T-cell (primary cell): ENCODE measurements around the gene CREB3L4. TPM values are rescaled to one million over a fixed set of nuclear protein-coding genes. Genes with fewer than 3 reads are reported as not detected.

Experiments
- ATAC-seq, 4 experiments: fragments of 200-7000 bp in 3 of 4; fragments of 150-1000 bp in 1 of 4; cut with Tn5 transposase; replicated peaks in 1 of 4; 1 replicate in 3 of 4; 2 replicates in 1 of 4; pipeline ENCODE4 v1.10.0; 2021; ENCODE audit warnings: moderate library complexity in 3 of 4, mild to moderate bottlenecking in 2 of 4, moderate number of reproducible peaks in 1 of 4
- CTCF ChIA-PET, 2 donors: fragments of 300-600 bp; sonication (Branson Sonifier 250); formaldehyde crosslinking; loops; one replicate each; lab custom pipeline; 2022; ENCODE audit warnings: antibody characterized with exemption in 2 of 2; lab: Charles Lee
- POLR2A ChIA-PET, 2 donors: fragments of 300-600 bp; sonication (Branson Sonifier 250); formaldehyde crosslinking; loops; one replicate each; lab custom pipeline; 2022; ENCODE audit warnings: antibody characterized with exemption in 2 of 2; lab: Charles Lee
- DNase-seq, 35 experiments: peaks; one replicate each; pipeline versions ENCODE4 v3.0.0 to v3.0.0-alpha.2; 2013 to 2023
- H3K27ac ChIP-seq: one replicate; pipeline ENCODE4 v1.5.1; 2013; ENCODE audit warnings: low read length
- H3K27me3 ChIP-seq, 2 experiments: replicated peaks in 1 of 2; 1 replicate in 1 of 2; 2 replicates in 1 of 2; pipeline versions ENCODE4 v1.6.1 to v1.7.0; 2013; ENCODE audit warnings: low read length in 1 of 2, mixed read lengths in 1 of 2; ENCODE audit not compliant: control insufficient read depth in 2 of 2, insufficient read depth in 2 of 2; ENCODE audit errors: extremely low read depth in 1 of 2
- H3K36me3 ChIP-seq, 2 donors: 1 replicate in 1 of 2; 2 replicates in 1 of 2; pipeline versions ENCODE4 v1.6.1 to v1.7.0; 2013; ENCODE audit warnings: low read length in 1 of 2; ENCODE audit not compliant: control insufficient read depth in 2 of 2, insufficient read depth in 1 of 2; ENCODE audit errors: extremely low read depth in 1 of 2
- H3K4me1 ChIP-seq, 2 experiments: 1 replicate in 1 of 2; 2 replicates in 1 of 2; pipeline versions ENCODE4 v1.6.1 to v1.7.0; 2013; ENCODE audit warnings: low read length in 2 of 2, mixed read lengths in 1 of 2; ENCODE audit not compliant: insufficient read depth in 2 of 2, control insufficient read depth in 1 of 2; ENCODE audit errors: extremely low read depth in 1 of 2
- H3K4me3 ChIP-seq, 2 donors: 1 replicate in 1 of 2; 2 replicates in 1 of 2; pipeline versions ENCODE4 v1.5.1 to v1.7.0; 2013; ENCODE audit warnings: mild to moderate bottlenecking in 2 of 2, low read length in 1 of 2, moderate library complexity in 1 of 2; ENCODE audit not compliant: control insufficient read depth in 1 of 2; ENCODE audit errors: extremely low read depth in 1 of 2
- H3K9me3 ChIP-seq: 2 replicates; pipeline ENCODE4 v1.7.0; 2013
- H3K27ac Mint-ChIP-seq, 2 donors: one replicate each; pipeline ENCODE4 v1.8.0; 2020 to 2021; ENCODE audit warnings: mild to moderate bottlenecking in 2 of 2, mixed read lengths in 2 of 2
- H3K27me3 Mint-ChIP-seq, 2 donors: one replicate each; pipeline ENCODE4 v1.8.0; 2021 to 2022; ENCODE audit warnings: mixed read lengths in 2 of 2
- H3K36me3 Mint-ChIP-seq: one replicate; pipeline ENCODE4 v1.8.0; 2021; ENCODE audit warnings: mixed read lengths
- H3K4me1 Mint-ChIP-seq, 3 donors: one replicate each; pipeline ENCODE4 v1.8.0; 2020 to 2022; ENCODE audit warnings: mixed read lengths in 3 of 3, mild to moderate bottlenecking in 1 of 3
- H3K4me3 Mint-ChIP-seq, 3 donors: one replicate each; pipeline ENCODE4 v1.8.0; 2020 to 2022; ENCODE audit warnings: mild to moderate bottlenecking in 3 of 3, mixed read lengths in 3 of 3, moderate library complexity in 3 of 3
- H3K9me3 Mint-ChIP-seq, 3 donors: one replicate each; pipeline ENCODE4 v1.8.0; 2020 to 2022; ENCODE audit warnings: mixed read lengths in 3 of 3
- WGBS: methylation state at CpG from one replicate; pipeline ENCODE4 v1.1.5; 2013; ENCODE audit warnings: missing lambda C conversion rate; ENCODE audit not compliant: insufficient coverage; 5-methylcytosine and 5-hydroxymethylcytosine counted together
- total RNA-seq, 35 experiments: library from RNA in 6 of 35; stranded (reverse) in 6 of 35; fragments of 120-200 nt in 1 of 35; gene quantifications; one replicate each; pipeline versions ENCODE4 v1.2.1 to v1.2.4 and lab custom pipeline; 2013 to 2026

The CREB3L4 gene
- total RNA-seq, 5 donors from 2014 or later (not counting 1 experiment from before 2014, with no cell fraction given) = 3.3 to 9.0 (median 6.3) TPM

GRCh38 chr1:153954826-153955225 lies 12.9 kb upstream of the CREB3L4 start:
- no peak for ATAC-seq
- H3K36me3 ChIP-seq = peaks cover 14 to 54% of the 10 kb centered on the region in 2 donors
- Mint-ChIP-seq H3K4me3 (peak overlapping the region in 1 of 3 donors; percentile 97), H3K36me3 (peaks cover 31% of the 10 kb centered on the region), H3K9me3 (no peaks in the 10 kb centered on the region), H3K27ac (peak overlapping the region in 1 of 2 donors; percentile 36), H3K27me3 (no peaks in the 10 kb centered on the region), H3K4me1 (peaks cover 42 to 58% (median 47%) of the 10 kb centered on the region in 3 donors)
- 100% methylated on average over 1 of the region's 10 CpGs for WGBS
- ChIA-PET POLR2A (no interaction called here), CTCF (interaction anchor here in 1 of 2 donors (0.7 kb wide), 2 partner anchors 23 to 147 kb away, joined by 7 to 8 read pairs; partner anchors contain the start of gene JTB)
- no peaks in the 10 kb centered on the region for H3K9me3 ChIP-seq
- H3K4me1 ChIP-seq = peaks cover 21 to 53% of the 10 kb centered on the region in 2 experiments
- no peak overlapping the region for H3K4me3 ChIP-seq
- DNase-seq = no peak
- no peak overlapping the region for H3K27ac ChIP-seq
- no peaks in the 10 kb centered on the region for H3K27me3 ChIP-seq

GRCh38 chr1:153956997-153957715 lies 10.5 kb upstream of the CREB3L4 start:
- ChIA-PET CTCF (interaction anchor here (0.6 to 1.9 kb wide), 4 partner anchors 9 to 85 kb away, joined by 3 to 7 read pairs (median 4); partner anchors contain the start of genes CREB3L4 (in 1 of the 2) and DENND4B (in 1 of the 2)), POLR2A (interaction anchor here (0.7 to 1.6 kb wide), 4 partner anchors 9 to 149 kb away, joined by 3 to 9 read pairs (median 4); no protein-coding TSS in a partner anchor)
- H3K9me3 Mint-ChIP-seq = no peaks in the 10 kb centered on the region
- Histone ChIP-seq H3K27me3 (no peaks in the 10 kb centered on the region), H3K9me3 (no peaks in the 10 kb centered on the region), H3K4me1 (peaks cover 21 to 53% of the 10 kb centered on the region in 2 experiments), H3K27ac (peak overlapping the region; percentile 89), H3K36me3 (peaks cover 6 to 34% of the 10 kb centered on the region in 2 donors), H3K4me3 (peak overlapping the region; percentile 82 to 95)
- peak overlapping the region; percentile 96 for H3K27ac Mint-ChIP-seq
- WGBS = 15% methylated on average over 4 of the region's 6 CpGs
- ATAC-seq (no peak), DNase-seq (no peak)
- H3K27me3 Mint-ChIP-seq = no peaks in the 10 kb centered on the region
- H3K4me3 Mint-ChIP-seq = peak overlapping the region; percentile 95 to 97 (median 97)
- H3K36me3 Mint-ChIP-seq = peaks cover 18% of the 10 kb centered on the region
- peaks cover 50 to 63% (median 57%) of the 10 kb centered on the region in 3 donors for H3K4me1 Mint-ChIP-seq

- Mint-ChIP-seq H3K4me1 (peaks cover 56 to 67% (median 60%) of the 10 kb centered on the region in 3 donors), H3K27me3 (no peaks in the 10 kb centered on the region), H3K36me3 (peaks cover 15% of the 10 kb centered on the region), H3K4me3 (peak overlapping the region; percentile 95 to 97 (median 97)), H3K9me3 (no peaks in the 10 kb centered on the region), H3K27ac (peak overlapping the region; percentile 96)
- no peaks in the 10 kb centered on the region for H3K9me3 ChIP-seq
- CTCF ChIA-PET = interaction anchor here (0.6 to 1.9 kb wide), 2 partner anchors 10 to 86 kb away, joined by 4 read pairs; partner anchors contain the start of gene CREB3L4 (in 1 of the 2)
- H3K27me3 ChIP-seq = no peaks in the 10 kb centered on the region
- peak overlapping the region; percentile 89 for H3K27ac ChIP-seq
- H3K4me1 ChIP-seq = peaks cover 25 to 56% of the 10 kb centered on the region in 2 experiments
- peak in 27 of 35 experiments; percentile 13 to 74 (median 30) for DNase-seq
- 0% methylated on average over 13 of the region's 13 CpGs for WGBS
- peak overlapping the region; percentile 82 to 95 for H3K4me3 ChIP-seq
- peak; percentile 2 to 25 (median 16) for ATAC-seq
- peaks cover 6 to 28% of the 10 kb centered on the region in 2 donors for H3K36me3 ChIP-seq
- POLR2A ChIA-PET = interaction anchor here in 1 of 2 donors (0.7 kb wide), 1 partner anchor 13 kb away, joined by 3 read pairs; no protein-coding TSS in a partner anchor
Measured at GRCh38 chr1:153957744-153958110, 10.0 kb upstream of the CREB3L4 start.

DNA sequence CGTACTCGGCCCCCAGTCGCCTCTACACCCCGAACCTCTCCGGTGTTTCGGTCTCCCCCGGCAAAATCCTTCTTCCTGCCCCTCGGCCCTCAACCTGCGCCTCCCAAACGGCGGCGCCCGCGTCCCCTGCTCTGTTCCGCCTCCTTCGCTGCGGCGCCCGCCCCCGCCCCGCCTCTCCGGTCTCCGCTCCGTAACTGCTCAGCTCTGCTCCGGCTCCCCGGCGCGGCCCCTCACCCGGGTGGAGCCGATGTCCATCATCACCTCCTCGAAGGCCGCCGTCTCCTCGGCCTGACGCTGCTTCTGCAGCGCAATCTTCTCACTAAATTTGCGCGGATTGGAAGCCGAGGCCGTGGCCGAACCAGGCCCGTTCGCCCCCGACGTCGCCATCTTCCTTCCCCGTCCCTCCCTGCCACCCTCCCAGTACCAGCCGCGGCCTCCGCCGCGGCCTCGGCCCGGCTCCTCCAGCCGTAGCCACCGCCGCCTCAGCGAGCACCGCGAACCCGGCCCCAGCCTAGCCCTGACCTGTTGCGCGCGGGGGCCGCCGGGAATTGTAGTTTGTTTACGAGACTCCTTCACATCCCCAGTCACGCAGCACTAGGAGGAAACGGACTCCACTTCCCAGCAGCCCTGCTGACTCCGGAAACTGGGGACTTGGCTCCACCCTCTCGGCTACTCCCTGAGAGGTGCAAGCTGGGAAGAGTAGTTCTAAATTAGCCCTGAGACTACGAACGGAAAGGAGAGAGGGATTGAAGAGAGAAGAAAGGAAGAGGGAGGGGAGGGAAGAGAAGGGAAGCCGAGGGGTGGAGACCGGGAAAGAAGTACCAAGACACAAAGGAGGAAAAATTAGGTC lies 9.4 kb upstream of the CREB3L4 start, which contains the start of gene CRTC2:
CRTC2 (minus strand) TSS at position 502 of the 850 bp plus-strand sequence; CDS start at position 387, 115 bp downstream.
- H3K27ac ChIP-seq = peak within 1 kb of the TSS; percentile 89
- Mint-ChIP-seq H3K9me3 (no peaks in the 10 kb centered on the region), H3K36me3 (peaks cover 12% of the 10 kb centered on the region), H3K27me3 (no peaks in the 10 kb centered on the region), H3K4me1 (peaks cover 58 to 68% (median 63%) of the 10 kb centered on the region in 3 donors), H3K27ac (peak within 1 kb of the TSS; percentile 96), H3K4me3 (peak within 1 kb of the TSS; percentile 95 to 97 (median 97))
- peaks cover 29 to 62% of the 10 kb centered on the region in 2 experiments for H3K4me1 ChIP-seq
- no peaks in the 10 kb centered on the region for H3K9me3 ChIP-seq
- WGBS = under 1% methylated on average over 63 of the region's 75 CpGs
- ATAC-seq (peak; percentile 87 to 91 (median 89)), DNase-seq (peak; percentile 91 to 100 (median 98))
- CTCF ChIA-PET = interaction anchor here in 1 of 2 donors (0.7 to 1.5 kb wide), 3 partner anchors 10 to 17 kb away, joined by 5 to 9 read pairs (median 5); partner anchors contain the start of gene CREB3L4
- no peaks in the 10 kb centered on the region for H3K27me3 ChIP-seq
- POLR2A ChIA-PET = interaction anchor here (0.5 to 1.5 kb wide), 6 partner anchors 13 to 204 kb away, joined by 3 to 6 read pairs (median 4); partner anchors contain the start of gene RPS27 (in 1 of the 2)
- H3K36me3 ChIP-seq = peaks cover 6 to 24% of the 10 kb centered on the region in 2 donors
- H3K4me3 ChIP-seq = peak within 1 kb of the TSS; percentile 82 to 95

DNA sequence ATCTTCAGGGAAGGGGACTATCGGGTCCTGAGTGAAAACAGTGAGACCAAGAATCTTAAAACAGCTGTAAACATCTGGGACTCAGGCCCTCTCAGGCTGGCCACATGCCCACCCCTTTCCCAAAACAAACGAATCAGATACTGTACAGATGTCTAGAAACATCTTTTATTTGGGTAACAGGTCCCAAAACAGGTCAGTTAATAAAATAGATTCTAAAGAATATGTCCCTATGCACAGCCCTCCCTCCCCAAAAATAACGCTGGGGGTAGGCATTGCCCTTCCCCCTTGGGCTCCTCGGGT lies 8.8 kb upstream of the CREB3L4 start:
- no peak for DNase-seq
- peak overlapping the region; percentile 96 for H3K27ac Mint-ChIP-seq
- CTCF ChIA-PET = interaction anchor here in 1 of 2 donors (0.7 to 1.5 kb wide), 3 partner anchors 9 to 17 kb away, joined by 5 to 9 read pairs (median 5); partner anchors contain the start of gene CREB3L4
- peaks cover 29 to 59% of the 10 kb centered on the region in 2 experiments for H3K4me1 ChIP-seq
- no CpG with 5 or more reads among the region's 4 CpGs for WGBS
- H3K27me3 Mint-ChIP-seq = no peaks in the 10 kb centered on the region
- peaks cover 0 to 18% of the 10 kb centered on the region in 2 donors for H3K36me3 ChIP-seq
- no peak for ATAC-seq
- peaks cover 8% of the 10 kb centered on the region for H3K36me3 Mint-ChIP-seq
- POLR2A ChIA-PET = interaction anchor here in 1 of 2 donors (0.5 to 1.5 kb wide), 4 partner anchors 32 to 204 kb away, joined by 4 to 6 read pairs (median 4); partner anchors contain the start of gene RPS27
- no peaks in the 10 kb centered on the region for H3K27me3 ChIP-seq
- H3K9me3 Mint-ChIP-seq = no peaks in the 10 kb centered on the region
- H3K4me3 ChIP-seq = no peak overlapping the region
- peak overlapping the region; percentile 60 for H3K27ac ChIP-seq
- H3K9me3 ChIP-seq = no peaks in the 10 kb centered on the region
- H3K4me3 Mint-ChIP-seq = peak overlapping the region; percentile 95 to 97 (median 97)
- peaks cover 59 to 69% (median 64%) of the 10 kb centered on the region in 3 donors for H3K4me1 Mint-ChIP-seq
